ENCODE measurements around the gene MAGI1.
"Not testable (repeated sequence)": the region's sequence is repeated elsewhere in the genome, so short reads cannot be mapped to it uniquely, and the experiment has no call there.

The MAGI1 gene

GRCh38 chr3:66037986-66038369 lies 740 bp downstream of the MAGI1 start:
- DNase-seq, result no peak

- DNase-seq, result no peak
Observed at GRCh38 chr3:66037330-66037985, 1.3 kb downstream of the MAGI1 start.

- no peak for DNase-seq
Observed at GRCh38 chr3:66036586-66037148, 2.1 kb downstream of the MAGI1 start.

- DNase-seq, result no peak
Observed at GRCh38 chr3:66035763-66036477, 2.8 kb downstream of the MAGI1 start.

GRCh38 chr3:66033241-66034138 lies 5.2 kb downstream of the MAGI1 start:
- no peak for DNase-seq

GRCh38 chr3:66031102-66031698 lies 7.5 kb downstream of the MAGI1 start:
- DNase-seq, result no peak

- DNase-seq, result no peak
Observed at GRCh38 chr3:66029443-66029842, 9.3 kb downstream of the MAGI1 start.

- no peak for DNase-seq
Observed at GRCh38 chr3:66029014-66029413, 9.7 kb downstream of the MAGI1 start.

GRCh38 chr3:66028457-66028856 lies 10.3 kb downstream of the MAGI1 start:
- DNase-seq, result no peak

GRCh38 chr3:66027099-66027498 lies 11.6 kb downstream of the MAGI1 start:
- DNase-seq, result not testable (repeated sequence)

- no peak for DNase-seq
Observed at GRCh38 chr3:66023738-66024385, 14.9 kb downstream of the MAGI1 start.

- DNase-seq, result no peak
Observed at GRCh38 chr3:66023229-66023628, 15.5 kb downstream of the MAGI1 start.

GRCh38 chr3:66021731-66022131 lies 17.0 kb downstream of the MAGI1 start:
- no peak for DNase-seq

- DNase-seq, result no peak
Observed at GRCh38 chr3:66019896-66020295, 18.8 kb downstream of the MAGI1 start.

- no peak for DNase-seq
Observed at GRCh38 chr3:66018057-66019033, 20.4 kb downstream of the MAGI1 start.

- DNase-seq, result no peak
Observed at GRCh38 chr3:66017591-66017990, 21.1 kb downstream of the MAGI1 start.

GRCh38 chr3:66017084-66017483 lies 21.6 kb downstream of the MAGI1 start:
- DNase-seq, result no peak

GRCh38 chr3:66015841-66016240 lies 22.9 kb downstream of the MAGI1 start:
- DNase-seq, result no peak

- no peak for DNase-seq
Observed at GRCh38 chr3:66014651-66015050, 24.1 kb downstream of the MAGI1 start.

- no peak for DNase-seq
Observed at GRCh38 chr3:66014056-66014455, 24.7 kb downstream of the MAGI1 start.

GRCh38 chr3:66012711-66013110 lies 26.0 kb downstream of the MAGI1 start:
- DNase-seq, result no peak

Data from CD4-positive, alpha-beta T cell treated with Interleukin-17A for 4 hours (primary cell).